H1 (cell line): ENCODE data around the gene LYPD6B.

Experiments
- CTCF ChIP-seq, 3 experiments: IDR thresholded peaks; 1 replicate in 2 of 3; 2 replicates in 1 of 3; pipeline versions ENCODE4 v1.5.1 to v1.6.1; 2011; ENCODE audit warnings: low read length in 3 of 3, mild to moderate bottlenecking in 3 of 3, inconsistent platforms in 2 of 3, low read depth in 1 of 3, moderate library complexity in 1 of 3; ENCODE audit not compliant: insufficient read depth in 1 of 3; ENCODE audit errors: control extremely low read depth in 1 of 3
- EZH2 ChIP-seq: fragments of 200-600 bp; sonication (generic); IDR thresholded peaks from 2 replicates; pipeline ENCODE4 v1.7.1; 2012; ENCODE audit warnings: low read depth, mild to moderate bottlenecking, moderate library complexity, low read length, inconsistent platforms; ENCODE audit not compliant: severe bottlenecking
- FOSL1 ChIP-seq: IDR thresholded peaks from 2 replicates; pipeline ENCODE4 v1.6.1; 2011; ENCODE audit warnings: mild to moderate bottlenecking, low read depth, low read length, moderate library complexity; ENCODE audit not compliant: insufficient read depth
- GABPA ChIP-seq: IDR thresholded peaks from 2 replicates; pipeline ENCODE4 v1.6.1; 2011; ENCODE audit warnings: mild to moderate bottlenecking, low read length, moderate library complexity, borderline replicate concordance; ENCODE audit not compliant: insufficient read depth
- YY1 ChIP-seq: IDR thresholded peaks from 2 replicates; pipeline ENCODE4 v1.6.1; 2011; ENCODE audit warnings: low read depth, mild to moderate bottlenecking, low read length

GRCh38 chr2:149160195-149160594, 121.7 kb downstream of the LYPD6B start:
- no peak for TF ChIP-seq GABPA
- no peak for TF ChIP-seq YY1
- TF ChIP-seq EZH2, result no peak
- no peak for TF ChIP-seq CTCF (IDR thresholded peaks at IDR 0.05; ENCODE audit: control extremely low read depth in 1 of 3, insufficient read depth in 1 of 3, low read depth in 1 of 3, low read length in 3 of 3)
- no peak for TF ChIP-seq FOSL1
